ENCODE data around the gene FAM124A.

- TF ChIP-seq CTCF (conservative IDR thresholded peaks at IDR 0.05) = no peak
- TF ChIP-seq EZH2 (IDR thresholded peaks at IDR 0.05; ENCODE audit: low read depth) = no peak
These were observed 35.0 kb downstream of the FAM124A start for GRCh38 chr13:51257187-51257586.

Measured in PC-9 (cell line).